Neural cell (in vitro differentiated cells): ENCODE results near the gene BTBD16. TPM values are rescaled to one million over a fixed set of nuclear protein-coding genes. Genes with fewer than 3 reads are reported as not detected.

Experiments
- H2AFZ ChIP-seq: fragments of 200-600, 300-800 bp; sonication (generic), shearing (Covaris generic); 2 replicates; pipeline ENCODE4 v1.6.0; 2014; ENCODE audit warnings: low read depth, mild to moderate bottlenecking, antibody characterized with exemption, low read length, moderate library complexity
- H3F3A ChIP-seq: fragments of 200-600 bp; shearing (Covaris generic); 2 replicates; pipeline ENCODE4 v1.6.1; 2016; ENCODE audit warnings: mild to moderate bottlenecking, moderate library complexity, mixed read lengths, antibody characterized with exemption, low read length; ENCODE audit not compliant: insufficient read depth, poor library complexity, severe bottlenecking
- H3K27ac ChIP-seq: fragments of 200-600, 300-800 bp; sonication (generic), shearing (Covaris generic); 2 replicates; pipeline ENCODE4 v1.5.1; 2014; ENCODE audit warnings: mild to moderate bottlenecking, low read length, moderate library complexity
- H3K27me3 ChIP-seq: fragments of 300-800, 200-600 bp; sonication (generic), shearing (Covaris generic); 2 replicates; pipeline ENCODE4 v1.6.0; 2014; ENCODE audit warnings: mild to moderate bottlenecking, low read depth, low read length, moderate library complexity; ENCODE audit not compliant: insufficient read depth
- H3K36me3 ChIP-seq: fragments of 300-800, 200-600 bp; sonication (generic), shearing (Covaris generic); 2 replicates; pipeline ENCODE4 v1.5.1; 2014; ENCODE audit warnings: mild to moderate bottlenecking, antibody characterized with exemption, low read length, moderate library complexity; ENCODE audit not compliant: insufficient read depth
- H3K4me2 ChIP-seq: fragments of 300-800, 200-600 bp; sonication (generic), shearing (Covaris generic); 2 replicates; pipeline ENCODE4 v1.6.0; 2014; ENCODE audit warnings: mild to moderate bottlenecking, low read length
- H3K4me3 ChIP-seq: fragments of 300-800, 200-600 bp; sonication (generic), shearing (Covaris generic); 2 replicates; pipeline ENCODE4 v1.5.1; 2014; ENCODE audit warnings: mild to moderate bottlenecking, low read length, moderate library complexity
- H3K79me2 ChIP-seq: fragments of 200-600 bp; shearing (Covaris generic); replicated peaks from 2 replicates; pipeline ENCODE4 v1.6.0; 2014; ENCODE audit warnings: mild to moderate bottlenecking, low read length, moderate library complexity; ENCODE audit not compliant: insufficient read depth
- H3K9ac ChIP-seq: fragments of 300-800, 200-600 bp; sonication (generic), shearing (Covaris generic); 2 replicates; pipeline ENCODE4 v1.6.1; 2016; ENCODE audit warnings: mild to moderate bottlenecking, low read length, mixed read lengths
- H3K9me2 ChIP-seq: fragments of 200-600 bp; shearing (Covaris generic); 2 replicates; pipeline ENCODE4 v1.6.1; 2016; ENCODE audit warnings: mild to moderate bottlenecking, low read length, mixed read lengths; ENCODE audit not compliant: insufficient read depth
- H3K9me3 ChIP-seq: fragments of 200-600, 300-800 bp; sonication (generic), shearing (Covaris generic); 2 replicates; pipeline ENCODE4 v1.6.1; 2016; ENCODE audit warnings: mild to moderate bottlenecking, mixed run types, low read length, moderate library complexity, mixed read lengths
- H4K20me1 ChIP-seq: fragments of 200-600 bp; shearing (Covaris generic); 2 replicates; pipeline ENCODE4 v1.6.1; 2016; ENCODE audit warnings: mild to moderate bottlenecking, mixed run types; ENCODE audit not compliant: insufficient read depth
- EP300 ChIP-seq: fragments of 450-650 bp; conservative IDR thresholded peaks from 2 replicates; pipeline ENCODE4 v1.6.1; 2014; ENCODE audit warnings: antibody characterized with exemption, mild to moderate bottlenecking, moderate library complexity; ENCODE audit not compliant: poor library complexity, severe bottlenecking
- EZH2 ChIP-seq: fragments of 200-600, 300-800 bp; shearing (Covaris generic), sonication (generic); IDR thresholded peaks from 2 replicates; pipeline ENCODE4 v1.6.1; 2014; ENCODE audit warnings: antibody characterized with exemption, low read length, borderline replicate concordance, mild to moderate bottlenecking; ENCODE audit not compliant: insufficient read depth, poor library complexity, severe bottlenecking
- MXI1 ChIP-seq: fragments of 450-650 bp; conservative IDR thresholded peaks from 2 replicates; pipeline ENCODE4 v1.6.1; 2014; ENCODE audit warnings: antibody characterized with exemption, mild to moderate bottlenecking; ENCODE audit not compliant: poor library complexity, severe bottlenecking
- POLR2AphosphoS5 ChIP-seq: IDR thresholded peaks from 2 replicates; pipeline ENCODE4 v1.6.1; 2012
- RAD21 ChIP-seq: fragments of 450-650 bp; conservative IDR thresholded peaks from 2 replicates; pipeline ENCODE4 v1.6.1; 2014; ENCODE audit warnings: antibody characterized with exemption, mild to moderate bottlenecking, moderate library complexity
- SMC3 ChIP-seq: fragments of 450-650 bp; conservative IDR thresholded peaks from 2 replicates; pipeline ENCODE4 v1.6.1; 2014; ENCODE audit warnings: antibody characterized with exemption, mild to moderate bottlenecking, moderate library complexity; ENCODE audit not compliant: poor library complexity
- TAF1 ChIP-seq: IDR thresholded peaks from 2 replicates; pipeline ENCODE4 v1.6.1; 2012; ENCODE audit warnings: low read depth
- polyA plus RNA-seq: library from polyadenylated mRNA; depleted of rRNA; stranded (reverse); fragments of >200 nt; gene quantifications from 2 replicates; pipeline ENCODE4 v1.2.3, GENCODE V29; 2014
- TF ChIP-seq, protein P1 (sequence below): IDR thresholded peaks from 2 replicates; pipeline ENCODE4 v1.6.1; 2012; ENCODE audit warnings: borderline replicate concordance
- TF ChIP-seq, protein P2 (sequence below): fragments of 450-650 bp; IDR thresholded peaks from 2 replicates; pipeline ENCODE4 v1.5.1; 2014; ENCODE audit warnings: antibody characterized with exemption, mild to moderate bottlenecking, moderate library complexity; ENCODE audit not compliant: poor library complexity, severe bottlenecking

Gene BTBD16
- polyA plus RNA-seq, 1 donor from 2014 or later: not detected

DNA sequence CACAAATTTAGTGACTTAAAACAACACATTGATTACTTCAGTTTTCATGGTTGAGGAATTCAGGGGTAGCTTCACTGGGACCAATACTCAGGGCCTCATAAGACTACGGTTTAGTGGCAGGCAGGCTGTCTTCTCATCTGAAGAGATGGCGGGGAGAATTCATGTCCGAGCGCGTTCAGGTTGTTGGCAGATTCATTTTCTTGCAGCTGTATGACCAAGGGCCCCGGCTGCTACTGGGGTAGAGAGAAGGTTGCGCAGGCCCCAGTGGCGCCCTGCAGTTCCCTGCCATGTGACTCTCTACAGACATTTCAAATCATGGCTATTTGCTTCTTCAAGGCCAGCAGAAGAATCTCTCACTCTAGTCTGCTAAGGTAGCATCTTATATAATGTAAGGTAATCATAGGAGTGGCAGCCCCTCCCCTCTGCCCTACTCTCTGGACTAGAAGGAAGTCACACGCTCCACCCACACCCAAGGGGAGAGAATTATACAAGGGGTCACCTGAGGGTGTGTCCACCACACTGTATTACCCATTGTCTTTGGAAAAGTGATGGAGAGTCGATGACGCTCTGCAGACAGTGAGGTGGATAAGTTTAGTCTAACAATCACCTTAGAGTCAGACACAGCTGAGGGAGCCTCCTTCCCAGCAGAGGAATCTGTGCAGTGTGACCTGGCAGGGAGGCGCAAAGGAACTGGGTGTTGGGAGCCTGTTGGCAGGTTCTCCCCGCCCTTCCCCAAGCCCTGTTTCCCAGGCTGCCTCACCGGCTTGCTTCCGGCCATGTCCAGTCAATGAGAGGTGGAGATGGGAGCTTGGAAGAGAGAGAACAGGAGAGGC, 67.7 kb downstream of the BTBD16 start:
- Histone ChIP-seq H3K9me3 (no peaks in the 10 kb centered on the region), H3F3A (no peaks in the 10 kb centered on the region), H3K9me2 (no peaks in the 10 kb centered on the region), H3K27ac (no peak overlapping the region), H3K4me3 (no peak overlapping the region), H3K4me2 (no peak overlapping the region), H3K27me3 (no peaks in the 10 kb centered on the region), H3K79me2 (no peaks in the 10 kb centered on the region), H4K20me1 (no peaks in the 10 kb centered on the region), H3K9ac (no peak overlapping the region), H2AFZ (no peak overlapping the region), H3K36me3 (no peaks in the 10 kb centered on the region)
- TF ChIP-seq SMC3 (no peak), RAD21 (no peak), POLR2AphosphoS5 (no peak), TAF1 (no peak), EZH2 (no peak), EP300 (no peak), MXI1 (no peak)
- TF ChIP-seq, protein P1, sequence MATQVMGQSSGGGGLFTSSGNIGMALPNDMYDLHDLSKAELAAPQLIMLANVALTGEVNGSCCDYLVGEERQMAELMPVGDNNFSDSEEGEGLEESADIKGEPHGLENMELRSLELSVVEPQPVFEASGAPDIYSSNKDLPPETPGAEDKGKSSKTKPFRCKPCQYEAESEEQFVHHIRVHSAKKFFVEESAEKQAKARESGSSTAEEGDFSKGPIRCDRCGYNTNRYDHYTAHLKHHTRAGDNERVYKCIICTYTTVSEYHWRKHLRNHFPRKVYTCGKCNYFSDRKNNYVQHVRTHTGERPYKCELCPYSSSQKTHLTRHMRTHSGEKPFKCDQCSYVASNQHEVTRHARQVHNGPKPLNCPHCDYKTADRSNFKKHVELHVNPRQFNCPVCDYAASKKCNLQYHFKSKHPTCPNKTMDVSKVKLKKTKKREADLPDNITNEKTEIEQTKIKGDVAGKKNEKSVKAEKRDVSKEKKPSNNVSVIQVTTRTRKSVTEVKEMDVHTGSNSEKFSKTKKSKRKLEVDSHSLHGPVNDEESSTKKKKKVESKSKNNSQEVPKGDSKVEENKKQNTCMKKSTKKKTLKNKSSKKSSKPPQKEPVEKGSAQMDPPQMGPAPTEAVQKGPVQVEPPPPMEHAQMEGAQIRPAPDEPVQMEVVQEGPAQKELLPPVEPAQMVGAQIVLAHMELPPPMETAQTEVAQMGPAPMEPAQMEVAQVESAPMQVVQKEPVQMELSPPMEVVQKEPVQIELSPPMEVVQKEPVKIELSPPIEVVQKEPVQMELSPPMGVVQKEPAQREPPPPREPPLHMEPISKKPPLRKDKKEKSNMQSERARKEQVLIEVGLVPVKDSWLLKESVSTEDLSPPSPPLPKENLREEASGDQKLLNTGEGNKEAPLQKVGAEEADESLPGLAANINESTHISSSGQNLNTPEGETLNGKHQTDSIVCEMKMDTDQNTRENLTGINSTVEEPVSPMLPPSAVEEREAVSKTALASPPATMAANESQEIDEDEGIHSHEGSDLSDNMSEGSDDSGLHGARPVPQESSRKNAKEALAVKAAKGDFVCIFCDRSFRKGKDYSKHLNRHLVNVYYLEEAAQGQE: no peak
- TF ChIP-seq, protein P2, sequence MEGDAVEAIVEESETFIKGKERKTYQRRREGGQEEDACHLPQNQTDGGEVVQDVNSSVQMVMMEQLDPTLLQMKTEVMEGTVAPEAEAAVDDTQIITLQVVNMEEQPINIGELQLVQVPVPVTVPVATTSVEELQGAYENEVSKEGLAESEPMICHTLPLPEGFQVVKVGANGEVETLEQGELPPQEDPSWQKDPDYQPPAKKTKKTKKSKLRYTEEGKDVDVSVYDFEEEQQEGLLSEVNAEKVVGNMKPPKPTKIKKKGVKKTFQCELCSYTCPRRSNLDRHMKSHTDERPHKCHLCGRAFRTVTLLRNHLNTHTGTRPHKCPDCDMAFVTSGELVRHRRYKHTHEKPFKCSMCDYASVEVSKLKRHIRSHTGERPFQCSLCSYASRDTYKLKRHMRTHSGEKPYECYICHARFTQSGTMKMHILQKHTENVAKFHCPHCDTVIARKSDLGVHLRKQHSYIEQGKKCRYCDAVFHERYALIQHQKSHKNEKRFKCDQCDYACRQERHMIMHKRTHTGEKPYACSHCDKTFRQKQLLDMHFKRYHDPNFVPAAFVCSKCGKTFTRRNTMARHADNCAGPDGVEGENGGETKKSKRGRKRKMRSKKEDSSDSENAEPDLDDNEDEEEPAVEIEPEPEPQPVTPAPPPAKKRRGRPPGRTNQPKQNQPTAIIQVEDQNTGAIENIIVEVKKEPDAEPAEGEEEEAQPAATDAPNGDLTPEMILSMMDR: no peak

DNA sequence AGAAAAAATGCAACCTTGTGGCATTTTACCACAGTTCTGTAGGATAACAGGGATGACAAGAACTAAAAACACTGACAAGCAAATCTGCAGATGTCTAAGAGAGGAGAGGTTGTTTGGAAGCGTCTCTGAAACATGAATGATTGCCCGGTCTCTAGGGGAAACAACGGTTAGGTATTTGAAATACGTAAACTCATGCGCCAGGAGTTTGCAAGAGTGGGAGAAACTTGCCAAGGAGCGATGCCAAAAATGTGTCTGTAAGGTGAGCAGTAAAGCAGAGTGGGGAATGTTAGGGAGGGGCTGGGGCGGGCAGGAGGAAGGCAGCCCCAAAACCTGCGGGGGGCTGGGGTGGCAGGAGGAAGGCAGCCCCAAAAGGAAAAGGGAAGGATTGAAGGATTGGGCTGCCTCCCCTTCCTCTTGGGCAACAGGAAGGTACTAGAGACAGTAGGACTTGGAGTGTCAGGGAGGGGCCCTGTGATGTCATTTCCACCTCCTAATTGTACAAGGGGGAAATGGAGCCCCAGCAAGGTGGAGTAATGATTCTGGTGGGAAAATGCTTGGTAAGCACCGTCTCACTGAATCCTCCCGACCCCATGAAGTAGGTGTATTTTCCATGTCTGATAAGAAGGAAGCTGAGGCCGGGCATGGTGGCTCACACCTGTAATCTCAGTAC, 70.2 kb downstream of the BTBD16 start:
- no peaks in the 10 kb centered on the region for H3K9me2 ChIP-seq
- H3F3A ChIP-seq: no peaks in the 10 kb centered on the region
- no peak overlapping the region for H3K27ac ChIP-seq
- no peaks in the 10 kb centered on the region for H4K20me1 ChIP-seq
- H3K79me2 ChIP-seq: no peaks in the 10 kb centered on the region
- no peaks in the 10 kb centered on the region for H3K36me3 ChIP-seq
- H3K27me3 ChIP-seq: no peaks in the 10 kb centered on the region
- H3K9ac ChIP-seq: no peak overlapping the region
- no peaks in the 10 kb centered on the region for H3K9me3 ChIP-seq
- H3K4me2 ChIP-seq: no peak overlapping the region
- no peak overlapping the region for H3K4me3 ChIP-seq
- TF ChIP-seq MXI1 (no peak), EP300 (peak; percentile 25), POLR2AphosphoS5 (peak; percentile 46), SMC3 (no peak)
- no peak overlapping the region for H2AFZ ChIP-seq
